ENCODE results near the gene IDH3A.

The IDH3A gene

GRCh38 chr15:78168608-78169007, 19.4 kb downstream of the IDH3A start:
- H3K4me1 ChIP-seq (ENCODE audit: control insufficient read depth, insufficient read depth, low read length, unreplicated experiment) = no peaks in the 10 kb centered on the region
- H3K27me3 ChIP-seq (ENCODE audit: insufficient read depth, low read length) = no peaks in the 10 kb centered on the region
- no peak overlapping the region for H3K4me3 ChIP-seq (ENCODE audit: low read depth, low read length)
- no peak overlapping the region for H3K27ac ChIP-seq (ENCODE audit: low read depth, low read length)
- H3K79me2 ChIP-seq (ENCODE audit: control insufficient read depth, insufficient read depth, low read length, unreplicated experiment) = no peaks in the 10 kb centered on the region
- H2AFZ ChIP-seq (ENCODE audit: low read length, unreplicated experiment) = no peak overlapping the region
- H3K36me3 ChIP-seq (ENCODE audit: insufficient read depth, low read length) = peaks cover 20% of the 10 kb centered on the region

- Histone ChIP-seq H3K36me3 (ENCODE audit: insufficient read depth, low read length) (peaks cover 20% of the 10 kb centered on the region), H3K4me1 (ENCODE audit: control insufficient read depth, insufficient read depth, low read length, unreplicated experiment) (no peaks in the 10 kb centered on the region), H3K79me2 (ENCODE audit: control insufficient read depth, insufficient read depth, low read length, unreplicated experiment) (no peaks in the 10 kb centered on the region)
These were observed 21.9 kb downstream of the IDH3A start for GRCh38 chr15:78170848-78171773.

DNA sequence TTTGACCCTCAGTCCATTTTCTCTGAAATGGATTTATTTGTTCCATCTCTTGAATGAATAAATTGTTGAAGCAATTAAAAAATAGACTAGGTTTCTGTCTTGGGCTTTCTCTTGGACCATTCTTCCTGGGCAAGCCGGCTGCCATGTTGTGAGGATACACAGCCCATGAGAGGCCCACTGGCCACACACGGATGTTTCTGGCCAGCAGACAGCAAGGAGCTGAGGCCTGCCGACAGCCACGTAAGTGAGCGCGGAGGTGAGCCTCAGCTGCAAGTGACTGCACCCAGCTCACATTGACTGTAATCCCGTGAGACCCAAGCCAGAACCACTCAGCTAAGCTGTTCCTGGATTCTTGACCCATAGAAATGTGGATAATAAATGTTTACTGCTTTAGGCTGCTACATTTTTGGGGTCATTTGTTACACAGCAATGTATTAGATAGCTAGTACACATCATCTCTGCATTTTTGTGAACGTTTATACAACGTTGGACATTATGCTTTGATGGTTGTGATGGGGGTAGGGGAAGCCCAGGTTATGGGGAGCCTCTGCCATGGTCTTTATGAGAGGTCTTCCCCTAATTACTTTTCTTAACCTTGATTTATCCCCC, 22.8 kb downstream of the IDH3A start:
- Histone ChIP-seq H2AFZ (ENCODE audit: low read length, unreplicated experiment) (no peak overlapping the region), H3K4me1 (ENCODE audit: control insufficient read depth, insufficient read depth, low read length, unreplicated experiment) (no peaks in the 10 kb centered on the region), H3K36me3 (ENCODE audit: insufficient read depth, low read length) (peaks cover 17% of the 10 kb centered on the region), H3K27ac (ENCODE audit: low read depth, low read length) (no peak overlapping the region), H3K27me3 (ENCODE audit: insufficient read depth, low read length) (no peaks in the 10 kb centered on the region), H3K4me3 (ENCODE audit: low read depth, low read length) (no peak overlapping the region), H3K79me2 (ENCODE audit: control insufficient read depth, insufficient read depth, low read length, unreplicated experiment) (no peaks in the 10 kb centered on the region)

More at GRCh38 chr15:78170848-78171773, 21.9 kb downstream of the IDH3A start:
- H3K4me3 ChIP-seq (ENCODE audit: low read depth, low read length) = no peak overlapping the region
- H2AFZ ChIP-seq (ENCODE audit: low read length, unreplicated experiment) = no peak overlapping the region
- H3K27ac ChIP-seq (ENCODE audit: low read depth, low read length) = no peak overlapping the region
- H3K27me3 ChIP-seq (ENCODE audit: insufficient read depth, low read length) = no peaks in the 10 kb centered on the region

- Histone ChIP-seq H3K27ac (ENCODE audit: low read depth, low read length) (no peak overlapping the region), H3K4me3 (ENCODE audit: low read depth, low read length) (no peak overlapping the region), H3K79me2 (ENCODE audit: control insufficient read depth, insufficient read depth, low read length, unreplicated experiment) (no peaks in the 10 kb centered on the region), H3K4me1 (ENCODE audit: control insufficient read depth, insufficient read depth, low read length, unreplicated experiment) (no peaks in the 10 kb centered on the region), H2AFZ (ENCODE audit: low read length, unreplicated experiment) (no peak overlapping the region), H3K36me3 (ENCODE audit: insufficient read depth, low read length) (peaks cover 17% of the 10 kb centered on the region), H3K27me3 (ENCODE audit: insufficient read depth, low read length) (no peaks in the 10 kb centered on the region)
These were observed 25.2 kb downstream of the IDH3A start for GRCh38 chr15:78174401-78174800.

DNA sequence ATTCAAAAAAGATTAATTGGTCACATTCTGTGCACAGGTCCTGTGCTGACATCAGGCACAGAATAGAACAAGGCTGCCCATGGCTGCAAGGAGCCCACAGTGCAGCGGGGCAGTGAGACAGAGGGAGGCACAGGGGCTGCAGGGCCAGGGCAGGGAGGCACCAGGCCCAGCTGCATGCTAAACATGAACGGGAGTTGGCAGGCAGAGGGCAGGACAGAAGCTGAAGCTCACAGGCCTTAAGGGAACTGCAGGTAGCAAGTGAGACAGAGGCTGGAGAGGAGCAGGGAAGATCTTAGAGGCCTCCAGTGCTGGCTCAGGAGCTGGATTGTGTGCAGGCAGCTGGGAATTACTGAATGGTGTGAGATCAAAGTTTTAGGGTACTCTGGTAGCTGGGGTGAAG, 26.2 kb downstream of the IDH3A start:
- no peaks in the 10 kb centered on the region for H3K27me3 ChIP-seq (ENCODE audit: insufficient read depth, low read length)
- no peak overlapping the region for H3K4me3 ChIP-seq (ENCODE audit: low read depth, low read length)
- no peaks in the 10 kb centered on the region for H3K4me1 ChIP-seq (ENCODE audit: control insufficient read depth, insufficient read depth, low read length, unreplicated experiment)
- no peak overlapping the region for H2AFZ ChIP-seq (ENCODE audit: low read length, unreplicated experiment)
- peaks cover 17% of the 10 kb centered on the region for H3K36me3 ChIP-seq (ENCODE audit: insufficient read depth, low read length)
- H3K79me2 ChIP-seq (ENCODE audit: control insufficient read depth, insufficient read depth, low read length, unreplicated experiment) = no peaks in the 10 kb centered on the region
- H3K27ac ChIP-seq (ENCODE audit: low read depth, low read length) = no peak overlapping the region

DNA sequence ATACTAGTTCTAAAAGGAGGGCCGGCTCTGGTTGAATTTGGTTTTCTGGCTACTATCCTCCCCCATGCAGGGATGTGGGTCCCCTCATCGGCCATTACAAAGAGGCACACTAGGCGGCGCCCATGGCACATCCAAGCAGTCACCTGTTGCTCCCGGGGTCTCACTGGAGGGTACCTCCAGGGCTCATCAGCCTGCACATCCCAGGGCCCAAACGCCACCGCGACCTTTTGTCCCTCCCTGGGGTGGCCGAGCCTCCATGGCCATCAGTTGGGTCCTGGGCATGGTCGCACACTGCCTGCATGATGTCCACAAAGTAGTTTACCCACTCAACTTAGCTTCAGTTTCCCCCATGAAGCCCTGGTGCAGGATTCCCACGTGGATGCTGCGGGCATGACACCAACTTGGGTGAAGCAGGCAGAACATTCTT, 28.3 kb downstream of the IDH3A start:
- no peaks in the 10 kb centered on the region for H3K79me2 ChIP-seq (ENCODE audit: control insufficient read depth, insufficient read depth, low read length, unreplicated experiment)
- H3K27ac ChIP-seq (ENCODE audit: low read depth, low read length) = no peak overlapping the region
- H3K4me1 ChIP-seq (ENCODE audit: control insufficient read depth, insufficient read depth, low read length, unreplicated experiment) = no peaks in the 10 kb centered on the region
- H2AFZ ChIP-seq (ENCODE audit: low read length, unreplicated experiment) = no peak overlapping the region
- no peaks in the 10 kb centered on the region for H3K27me3 ChIP-seq (ENCODE audit: insufficient read depth, low read length)
- H3K36me3 ChIP-seq (ENCODE audit: insufficient read depth, low read length) = peaks cover 4% of the 10 kb centered on the region
- H3K4me3 ChIP-seq (ENCODE audit: low read depth, low read length) = no peak overlapping the region

DNA sequence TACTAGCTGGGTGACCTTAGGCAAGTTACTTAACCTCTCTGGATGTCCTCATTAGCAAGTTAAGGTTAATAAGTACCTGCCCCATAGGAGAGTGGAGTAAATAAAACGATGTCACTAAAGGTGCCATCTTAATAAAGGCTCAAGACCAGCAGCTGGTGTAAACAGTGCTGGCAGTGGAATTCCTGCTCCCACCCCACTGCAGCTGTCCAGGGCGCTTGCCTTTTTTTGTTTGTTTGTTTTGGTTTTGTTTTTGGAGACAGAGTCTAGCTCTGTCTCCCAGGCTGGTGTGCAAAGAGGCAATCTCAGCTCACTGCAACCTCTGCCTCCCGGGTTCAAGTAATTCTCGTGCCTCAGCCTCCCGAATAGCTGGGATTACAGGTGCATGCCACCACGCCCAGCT, 28.9 kb downstream of the IDH3A start:
- Histone ChIP-seq H2AFZ (ENCODE audit: low read length, unreplicated experiment) (no peak overlapping the region), H3K36me3 (ENCODE audit: insufficient read depth, low read length) (no peaks in the 10 kb centered on the region), H3K4me1 (ENCODE audit: control insufficient read depth, insufficient read depth, low read length, unreplicated experiment) (no peaks in the 10 kb centered on the region), H3K79me2 (ENCODE audit: control insufficient read depth, insufficient read depth, low read length, unreplicated experiment) (no peaks in the 10 kb centered on the region), H3K27ac (ENCODE audit: low read depth, low read length) (no peak overlapping the region), H3K27me3 (ENCODE audit: insufficient read depth, low read length) (no peaks in the 10 kb centered on the region), H3K4me3 (ENCODE audit: low read depth, low read length) (no peak overlapping the region)

GRCh38 chr15:78179286-78179840, 30.2 kb downstream of the IDH3A start:
- no peaks in the 10 kb centered on the region for H3K79me2 ChIP-seq (ENCODE audit: control insufficient read depth, insufficient read depth, low read length, unreplicated experiment)
- H3K4me3 ChIP-seq (ENCODE audit: low read depth, low read length) = no peak overlapping the region
- H3K27me3 ChIP-seq (ENCODE audit: insufficient read depth, low read length) = no peaks in the 10 kb centered on the region
- H3K4me1 ChIP-seq (ENCODE audit: control insufficient read depth, insufficient read depth, low read length, unreplicated experiment) = no peaks in the 10 kb centered on the region
- no peaks in the 10 kb centered on the region for H3K36me3 ChIP-seq (ENCODE audit: insufficient read depth, low read length)
- H2AFZ ChIP-seq (ENCODE audit: low read length, unreplicated experiment) = no peak overlapping the region
- no peak overlapping the region for H3K27ac ChIP-seq (ENCODE audit: low read depth, low read length)

DNA sequence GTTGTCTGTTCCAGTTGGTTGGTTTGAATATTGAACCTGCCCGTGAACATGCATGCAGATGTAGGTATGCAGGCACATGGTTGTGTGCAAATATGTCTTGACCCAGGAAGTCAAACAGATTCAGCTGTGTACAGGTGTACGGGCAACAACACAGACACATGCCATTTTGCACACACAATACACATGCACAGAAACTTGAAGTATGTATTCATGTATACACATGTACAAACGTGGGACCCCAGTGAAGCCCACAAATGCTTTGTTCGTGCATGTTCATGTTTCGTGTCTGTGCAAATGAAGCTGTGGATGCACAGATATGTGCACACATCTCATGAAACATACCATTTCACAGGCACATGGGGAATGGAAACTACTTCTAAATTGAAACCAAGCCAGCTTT, 30.7 kb downstream of the IDH3A start:
- no peaks in the 10 kb centered on the region for H3K79me2 ChIP-seq (ENCODE audit: control insufficient read depth, insufficient read depth, low read length, unreplicated experiment)
- H3K4me1 ChIP-seq (ENCODE audit: control insufficient read depth, insufficient read depth, low read length, unreplicated experiment) = no peaks in the 10 kb centered on the region
- no peak overlapping the region for H3K27ac ChIP-seq (ENCODE audit: low read depth, low read length)
- no peak overlapping the region for H2AFZ ChIP-seq (ENCODE audit: low read length, unreplicated experiment)
- H3K36me3 ChIP-seq (ENCODE audit: insufficient read depth, low read length) = no peaks in the 10 kb centered on the region
- no peak overlapping the region for H3K4me3 ChIP-seq (ENCODE audit: low read depth, low read length)
- no peaks in the 10 kb centered on the region for H3K27me3 ChIP-seq (ENCODE audit: insufficient read depth, low read length)

- Histone ChIP-seq H3K79me2 (ENCODE audit: control insufficient read depth, insufficient read depth, low read length, unreplicated experiment) (no peaks in the 10 kb centered on the region), H3K4me1 (ENCODE audit: control insufficient read depth, insufficient read depth, low read length, unreplicated experiment) (no peaks in the 10 kb centered on the region), H3K4me3 (ENCODE audit: low read depth, low read length) (no peak overlapping the region), H3K27me3 (ENCODE audit: insufficient read depth, low read length) (peaks cover 4% of the 10 kb centered on the region), H3K36me3 (ENCODE audit: insufficient read depth, low read length) (no peaks in the 10 kb centered on the region), H2AFZ (ENCODE audit: low read length, unreplicated experiment) (no peak overlapping the region), H3K27ac (ENCODE audit: low read depth, low read length) (no peak overlapping the region)
These were observed 33.2 kb downstream of the IDH3A start for GRCh38 chr15:78182336-78182700.

- Histone ChIP-seq H3K4me3 (ENCODE audit: low read depth, low read length) (no peak overlapping the region), H3K27me3 (ENCODE audit: insufficient read depth, low read length) (peaks cover 4% of the 10 kb centered on the region), H3K79me2 (ENCODE audit: control insufficient read depth, insufficient read depth, low read length, unreplicated experiment) (no peaks in the 10 kb centered on the region), H3K27ac (ENCODE audit: low read depth, low read length) (no peak overlapping the region), H3K4me1 (ENCODE audit: control insufficient read depth, insufficient read depth, low read length, unreplicated experiment) (no peaks in the 10 kb centered on the region), H2AFZ (ENCODE audit: low read length, unreplicated experiment) (no peak overlapping the region), H3K36me3 (ENCODE audit: insufficient read depth, low read length) (no peaks in the 10 kb centered on the region)
These were observed 33.7 kb downstream of the IDH3A start for GRCh38 chr15:78182821-78183220.
